ENCODE measurements around the gene LAMC3. TPM values are rescaled to one million over a fixed set of nuclear protein-coding genes. Genes with fewer than 3 reads are reported as not detected.

The LAMC3 gene
- total and polyA plus RNA-seq, 2 donors from 2014 or later, result 13.4 to 13.8 TPM

- no peak overlapping the region for H3K4me3 ChIP-seq (ENCODE audit: low read length in 3 of 3)
- peaks cover 2 to 40% (median 20%) of the 10 kb centered on the region in 3 donors for H3K4me1 ChIP-seq (ENCODE audit: control insufficient read depth in 2 of 3, insufficient read depth in 2 of 3, low read depth in 1 of 3, low read length in 3 of 3)
- peak overlapping the region; percentile 85 to 87 for H3K27ac ChIP-seq (ENCODE audit: low read depth in 2 of 2, low read length in 2 of 2)
- no peak for FAIRE-seq
- H3K36me3 ChIP-seq (ENCODE audit: control insufficient read depth in 2 of 3, insufficient read depth in 3 of 3, low read length in 3 of 3), result peaks cover 0 to 5% (median 0%) of the 10 kb centered on the region in 3 donors
- no peaks in the 10 kb centered on the region for H3K9me3 ChIP-seq (ENCODE audit: control insufficient read depth in 2 of 3, insufficient read depth in 1 of 3, low read length in 3 of 3)
- intact Hi-C loops (cut with DNase I), result no loop called here
- H3K27me3 ChIP-seq (ENCODE audit: control insufficient read depth, insufficient read depth, low read length), result no peaks in the 10 kb centered on the region
- peak in 4 of 5 donors; percentile 90 to 96 (median 92) for DNase-seq
- peak overlapping the region in 2 of 3 donors; percentile 35 to 37 for H3K9ac ChIP-seq (ENCODE audit: low read length in 3 of 3)
- TF ChIP-seq, protein P1, sequence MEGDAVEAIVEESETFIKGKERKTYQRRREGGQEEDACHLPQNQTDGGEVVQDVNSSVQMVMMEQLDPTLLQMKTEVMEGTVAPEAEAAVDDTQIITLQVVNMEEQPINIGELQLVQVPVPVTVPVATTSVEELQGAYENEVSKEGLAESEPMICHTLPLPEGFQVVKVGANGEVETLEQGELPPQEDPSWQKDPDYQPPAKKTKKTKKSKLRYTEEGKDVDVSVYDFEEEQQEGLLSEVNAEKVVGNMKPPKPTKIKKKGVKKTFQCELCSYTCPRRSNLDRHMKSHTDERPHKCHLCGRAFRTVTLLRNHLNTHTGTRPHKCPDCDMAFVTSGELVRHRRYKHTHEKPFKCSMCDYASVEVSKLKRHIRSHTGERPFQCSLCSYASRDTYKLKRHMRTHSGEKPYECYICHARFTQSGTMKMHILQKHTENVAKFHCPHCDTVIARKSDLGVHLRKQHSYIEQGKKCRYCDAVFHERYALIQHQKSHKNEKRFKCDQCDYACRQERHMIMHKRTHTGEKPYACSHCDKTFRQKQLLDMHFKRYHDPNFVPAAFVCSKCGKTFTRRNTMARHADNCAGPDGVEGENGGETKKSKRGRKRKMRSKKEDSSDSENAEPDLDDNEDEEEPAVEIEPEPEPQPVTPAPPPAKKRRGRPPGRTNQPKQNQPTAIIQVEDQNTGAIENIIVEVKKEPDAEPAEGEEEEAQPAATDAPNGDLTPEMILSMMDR (IDR thresholded peaks at IDR 0.05; ENCODE audit: borderline replicate concordance, extremely low read depth, insufficient read depth), result no peak
Measured at GRCh38 chr9:131100445-131100844, 91.5 kb downstream of the LAMC3 start.

- Histone ChIP-seq H3K27me3 (ENCODE audit: control insufficient read depth, insufficient read depth, low read length) (no peaks in the 10 kb centered on the region), H3K27ac (ENCODE audit: low read depth in 2 of 2, low read length in 2 of 2) (peak overlapping the region; percentile 85 to 87), H3K9me3 (ENCODE audit: control insufficient read depth in 2 of 3, insufficient read depth in 1 of 3, low read length in 3 of 3) (no peaks in the 10 kb centered on the region), H3K9ac (ENCODE audit: low read length in 3 of 3) (no peak overlapping the region), H3K4me3 (ENCODE audit: low read length in 3 of 3) (no peak overlapping the region), H3K4me1 (ENCODE audit: control insufficient read depth in 2 of 3, insufficient read depth in 2 of 3, low read depth in 1 of 3, low read length in 3 of 3) (peaks cover 0 to 39% (median 20%) of the 10 kb centered on the region in 3 donors), H3K36me3 (ENCODE audit: control insufficient read depth in 2 of 3, insufficient read depth in 3 of 3, low read length in 3 of 3) (peaks cover 0 to 5% (median 0%) of the 10 kb centered on the region in 3 donors)
- FAIRE-seq (no peak), DNase-seq (no peak)
- TF ChIP-seq, protein P1 (IDR thresholded peaks at IDR 0.05; ENCODE audit: borderline replicate concordance, extremely low read depth, insufficient read depth), result no peak
- intact Hi-C loops (cut with DNase I), result no loop called here
Measured at GRCh38 chr9:131101207-131101964, 92.4 kb downstream of the LAMC3 start.

- FAIRE-seq, result no peak
Measured at GRCh38 chr9:131103024-131103423, 94.0 kb downstream of the LAMC3 start.

More at GRCh38 chr9:131103024-131103423, 94.0 kb downstream of the LAMC3 start:
- TF ChIP-seq, protein P1 (IDR thresholded peaks at IDR 0.05; ENCODE audit: borderline replicate concordance, extremely low read depth, insufficient read depth), result no peak
- Histone ChIP-seq H3K27ac (ENCODE audit: low read depth in 2 of 2, low read length in 2 of 2) (peak overlapping the region; percentile 56 to 85), H3K9ac (ENCODE audit: low read length in 3 of 3) (peak overlapping the region in 1 of 3 donors; percentile 2), H3K4me1 (ENCODE audit: control insufficient read depth in 2 of 3, insufficient read depth in 2 of 3, low read depth in 1 of 3, low read length in 3 of 3) (peaks cover 0 to 39% (median 17%) of the 10 kb centered on the region in 3 donors), H3K9me3 (ENCODE audit: control insufficient read depth in 2 of 3, insufficient read depth in 1 of 3, low read length in 3 of 3) (no peaks in the 10 kb centered on the region), H3K27me3 (ENCODE audit: control insufficient read depth, insufficient read depth, low read length) (no peaks in the 10 kb centered on the region), H3K36me3 (ENCODE audit: control insufficient read depth in 2 of 3, insufficient read depth in 3 of 3, low read length in 3 of 3) (peaks cover 0 to 5% (median 0%) of the 10 kb centered on the region in 3 donors), H3K4me3 (ENCODE audit: low read length in 3 of 3) (peak overlapping the region in 1 of 3 donors; percentile 29)
- intact Hi-C loops (cut with DNase I), result no loop called here
- no peak for DNase-seq

Data from kidney (tissue), 14 donors.